Lower leg skin (tissue), 4 donors: ENCODE data around the gene MAGEH1. TPM values are rescaled to one million over a fixed set of nuclear protein-coding genes. Genes with fewer than 3 reads are reported as not detected.

Experiments
- DNase-seq, 2 donors: peaks; one replicate each; pipeline ENCODE4 v3.0.0-alpha.2; 2019; ENCODE audit warnings: low spot score in 2 of 2
- H3K4me3 ChIP-seq: fragments of 200-600 bp; sonication (generic); 2 replicates; pipeline ENCODE4 v1.5.1; 2017; ENCODE audit warnings: mild to moderate bottlenecking, low read depth; ENCODE audit not compliant: poor library complexity, severe bottlenecking
- CTCF ChIP-seq, 3 donors: fragments of 450-650 bp; IDR thresholded peaks; one replicate each; pipeline ENCODE4 v1.5.1; 2016; ENCODE audit warnings: antibody characterized with exemption in 3 of 3, mild to moderate bottlenecking in 3 of 3, moderate library complexity in 2 of 3
- POLR2A ChIP-seq, 2 donors: fragments of 450-650 bp; IDR thresholded peaks; one replicate each; pipeline ENCODE4 v1.6.1; 2016 to 2017; ENCODE audit warnings: antibody characterized with exemption in 2 of 2, mild to moderate bottlenecking in 1 of 2, moderate library complexity in 1 of 2
- WGBS, 2 donors: methylation state at CpG; one replicate each; pipeline ENCODE4 v1.1.5; 2018; 5-methylcytosine and 5-hydroxymethylcytosine counted together
- intact Hi-C: fragments of 100-400 bp; cut with DNase I; formaldehyde crosslinking; loops from one replicate; pipeline ENCODE4 v1.15.0; 2023; ENCODE audit warnings: low total_unique reads
- microRNA-seq, 2 donors: library from miRNA; unstranded; fragments of <30 nt; microRNA quantifications; one replicate each; pipeline ENCODE4, GENCODE V29; 2016; ENCODE audit warnings: borderline replicate concordance in 2 of 2, borderline number of aligned reads in 1 of 2
- total RNA-seq, 4 donors: library from RNA; depleted of rRNA; stranded (reverse); fragments of >200 nt; gene quantifications; one replicate each; pipeline ENCODE4 v1.1.0, GENCODE V29; 2016

The MAGEH1 gene
- total RNA-seq, 4 donors from 2014 or later: 10.3 to 15.7 (median 11.7) TPM

DNA sequence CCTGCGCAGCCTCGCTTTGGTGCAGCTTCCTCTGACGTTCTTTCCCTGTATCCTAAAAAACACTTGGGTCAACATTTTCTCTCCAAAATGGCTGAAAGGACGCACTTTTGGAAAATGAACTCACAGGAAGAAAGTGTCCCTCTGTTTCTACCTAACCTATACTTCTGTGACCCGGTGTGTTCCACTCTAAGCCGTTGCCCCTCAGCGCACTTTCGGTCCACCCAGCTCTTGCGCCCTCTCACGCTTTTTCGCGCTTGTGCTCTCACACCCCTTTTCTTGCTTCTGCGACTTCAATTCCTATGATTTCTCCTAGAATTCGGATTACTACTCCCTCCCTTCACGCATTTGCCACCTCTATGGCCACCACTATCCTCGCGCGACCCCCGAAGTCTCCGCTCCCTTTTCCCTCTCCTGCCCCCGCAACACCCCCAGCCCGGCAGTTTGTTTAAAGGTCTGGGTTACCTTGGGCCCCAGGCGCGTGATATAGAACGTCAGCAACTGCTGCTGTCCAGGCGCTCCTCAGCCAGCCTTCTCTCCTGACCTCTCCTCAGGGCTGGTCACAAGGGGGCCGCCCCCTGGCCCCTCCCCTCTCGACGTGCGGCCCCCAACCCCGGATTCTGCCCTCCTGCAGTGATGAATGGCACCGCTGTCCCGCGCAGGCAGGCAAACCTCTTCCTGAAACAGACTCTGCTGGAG lies 37.5 kb downstream of the MAGEH1 start, which contains the start of gene USP51:
TSS of gene USP51 (minus strand) at position 535 of the 696 bp plus-strand sequence. CDS start 909 bp downstream, outside the sequence.
- no peak for TF ChIP-seq CTCF (IDR thresholded peaks at IDR 0.05)
- TF ChIP-seq POLR2A (IDR thresholded peaks at IDR 0.05): no peak
- DNase-seq: peak; percentile 17 to 85
- intact Hi-C loops: no loop called here
- H3K4me3 ChIP-seq: peak within 1 kb of the TSS; percentile 70
- 0 to 27% methylated on average over 26 to 34 of the region's 34 CpGs for WGBS, 2 donors

DNA sequence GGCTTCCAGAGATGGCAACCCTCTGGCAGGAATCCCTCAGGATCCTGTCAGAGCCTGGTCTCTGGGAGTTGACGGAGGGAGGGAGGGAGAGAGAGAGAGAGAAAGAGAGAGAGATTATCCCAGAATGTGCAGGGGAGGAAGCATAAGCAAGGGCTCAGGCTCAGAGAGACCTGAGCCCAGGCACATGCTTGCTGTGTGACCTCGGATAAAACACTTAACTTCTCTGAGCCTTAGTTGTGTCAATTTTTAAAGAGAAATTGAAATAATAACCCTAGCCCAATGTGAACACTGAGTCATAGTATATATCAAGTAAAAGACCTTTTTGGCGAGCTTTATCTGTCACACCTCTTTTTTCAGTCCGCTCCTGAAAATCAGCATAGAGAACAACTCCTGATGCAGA lies 38.2 kb downstream of the MAGEH1 start:
- no peak overlapping the region for H3K4me3 ChIP-seq
- intact Hi-C loops: no loop called here
- 39 to 64% methylated on average over 4 of the region's 4 CpGs for WGBS, 2 donors
- TF ChIP-seq POLR2A (IDR thresholded peaks at IDR 0.05) (no peak), CTCF (IDR thresholded peaks at IDR 0.05) (no peak)
- no peak for DNase-seq

- TF ChIP-seq CTCF (IDR thresholded peaks at IDR 0.05): no peak
- no peak overlapping the region for H3K4me3 ChIP-seq
- 52 to 53% methylated on average over 4 of the region's 4 CpGs for WGBS, 2 donors
- intact Hi-C loops: no loop called here
- peak in 1 of 2 donors; percentile 40 for DNase-seq
Measured at GRCh38 chrX:55490974-55491373, 39.0 kb downstream of the MAGEH1 start.

Small RNAs within 50 kb of the gene (microRNA-seq; reads per million reads assigned to microRNA genes)
- gene MIR4536-1 (0 reads per million in 2 donors), gene MIR4536-2 (0 reads per million in 2 donors)

Other genes starting within 250 kb of the MAGEH1 start
- gene PAGE5, start 231.8 kb upstream of the MAGEH1 start, total RNA-seq: not detected
- not detected for gene PAGE3, start 187.2 kb upstream of the MAGEH1 start, total RNA-seq
- gene USP51, start 37.7 kb downstream of the MAGEH1 start, total RNA-seq: 1 to 10 TPM in 1 of 4 donors, under 1 TPM in 3; 0.08 to 1.1 (median 0.45) TPM
- not detected for gene FOXR2, start 171.3 kb downstream of the MAGEH1 start, total RNA-seq